Body of pancreas (tissue), 4 donors: ENCODE results near the gene PYURF. TPM values are rescaled to one million over a fixed set of nuclear protein-coding genes. Genes with fewer than 3 reads are reported as not detected.

ENCODE experiments used
- ATAC-seq: fragments of 150-250 bp; one replicate; pipeline ENCODE4 v1.9.1; 2016
- DNase-seq, 4 donors: peaks; one replicate each; pipeline ENCODE4 v3.0.0-alpha.2; 2019
- H3K27ac ChIP-seq, 4 donors: fragments of 200-600 bp; sonication (generic); 1 replicate in 3 of 4; 2 replicates in 1 of 4; pipeline versions ENCODE4 v1.5.1 to v1.6.1; 2016 to 2019; ENCODE audit warnings: mild to moderate bottlenecking in 1 of 4, mixed read lengths in 1 of 4, moderate library complexity in 1 of 4
- H3K27me3 ChIP-seq, 2 donors: fragments of 200-600 bp; sonication (generic); one replicate each; pipeline ENCODE4 v1.6.0; 2016; ENCODE audit warnings: mild to moderate bottlenecking in 1 of 2
- H3K36me3 ChIP-seq, 2 donors: fragments of 200-600 bp; sonication (generic); replicated peaks in 1 of 2; 2 replicates each; pipeline ENCODE4 v1.5.1; 2016; ENCODE audit warnings: low read depth in 2 of 2; ENCODE audit not compliant: insufficient read depth in 1 of 2
- H3K4me1 ChIP-seq: fragments of 200-600 bp; sonication (generic); one replicate; pipeline ENCODE4 v1.6.0; 2016
- H3K4me3 ChIP-seq, 2 donors: fragments of 200-600 bp; sonication (generic); 1 replicate in 1 of 2; 2 replicates in 1 of 2; pipeline ENCODE4 v1.5.1; 2016 to 2019
- H3K9me3 ChIP-seq, 3 donors: fragments of 200-600 bp; sonication (generic); 1 replicate in 2 of 3; 2 replicates in 1 of 3; pipeline ENCODE4 v1.5.1; 2016
- POLR2A ChIP-seq, 3 donors: fragments of 450-650 bp; IDR thresholded peaks; one replicate each; pipeline ENCODE4 v1.6.1; 2016; ENCODE audit warnings: antibody characterized with exemption in 3 of 3, mild to moderate bottlenecking in 2 of 3
- WGBS, 2 donors: methylation state at CpG; one replicate each; pipeline ENCODE4 v1.1.5; 2017; 5-methylcytosine and 5-hydroxymethylcytosine counted together
- intact Hi-C: fragments of 100-400 bp; cut with DNase I; formaldehyde crosslinking; loops from one replicate; pipeline ENCODE4 v1.15.1; 2023
- total RNA-seq, 2 donors: library from RNA; depleted of rRNA; stranded (reverse); fragments of >200 nt; gene quantifications; one replicate each; pipeline ENCODE4 v1.1.0, GENCODE V29; 2016
- TF ChIP-seq, protein P1 (sequence below), 7 experiments: fragments of 450-650 bp in 4 of 7; fragments of 200-600 bp in 3 of 7; sonication (generic) in 3 of 7; IDR thresholded peaks; one replicate each; pipeline ENCODE4 v1.5.1; 2016 to 2019; ENCODE audit warnings: antibody characterized with exemption in 7 of 7

PYURF gene
- total RNA-seq, 2 donors from 2014 or later = 56.4 to 79.4 TPM

DNA sequence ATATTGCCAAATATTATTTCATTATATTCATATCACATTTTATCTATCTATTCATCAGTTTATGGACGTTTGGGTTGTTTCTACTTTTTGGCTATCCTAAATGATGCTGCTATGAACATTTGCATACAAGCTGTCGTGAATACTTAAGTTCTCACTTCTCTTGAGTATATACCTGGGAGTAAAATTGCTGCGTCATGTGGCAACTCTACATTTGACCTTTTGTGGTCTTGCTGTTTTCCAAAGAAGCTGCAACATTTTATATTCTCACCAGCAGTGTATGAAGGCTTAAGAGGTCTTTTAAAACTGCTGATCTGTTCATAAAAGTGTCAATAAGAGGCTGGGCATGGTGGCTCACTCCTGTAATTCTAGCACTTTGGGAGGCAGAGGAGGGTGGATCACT lies 5.8 kb downstream of the PYURF start:
- H3K9me3 ChIP-seq = no peaks in the 10 kb centered on the region
- no peak for ATAC-seq
- intact Hi-C loops = loop anchor here (10.0 kb wide), 3 partner anchors 143 to 483 kb away; partner anchors contain the start of gene HERC6
- no peak overlapping the region for H3K4me3 ChIP-seq
- no peak for DNase-seq
- TF ChIP-seq, protein P1, sequence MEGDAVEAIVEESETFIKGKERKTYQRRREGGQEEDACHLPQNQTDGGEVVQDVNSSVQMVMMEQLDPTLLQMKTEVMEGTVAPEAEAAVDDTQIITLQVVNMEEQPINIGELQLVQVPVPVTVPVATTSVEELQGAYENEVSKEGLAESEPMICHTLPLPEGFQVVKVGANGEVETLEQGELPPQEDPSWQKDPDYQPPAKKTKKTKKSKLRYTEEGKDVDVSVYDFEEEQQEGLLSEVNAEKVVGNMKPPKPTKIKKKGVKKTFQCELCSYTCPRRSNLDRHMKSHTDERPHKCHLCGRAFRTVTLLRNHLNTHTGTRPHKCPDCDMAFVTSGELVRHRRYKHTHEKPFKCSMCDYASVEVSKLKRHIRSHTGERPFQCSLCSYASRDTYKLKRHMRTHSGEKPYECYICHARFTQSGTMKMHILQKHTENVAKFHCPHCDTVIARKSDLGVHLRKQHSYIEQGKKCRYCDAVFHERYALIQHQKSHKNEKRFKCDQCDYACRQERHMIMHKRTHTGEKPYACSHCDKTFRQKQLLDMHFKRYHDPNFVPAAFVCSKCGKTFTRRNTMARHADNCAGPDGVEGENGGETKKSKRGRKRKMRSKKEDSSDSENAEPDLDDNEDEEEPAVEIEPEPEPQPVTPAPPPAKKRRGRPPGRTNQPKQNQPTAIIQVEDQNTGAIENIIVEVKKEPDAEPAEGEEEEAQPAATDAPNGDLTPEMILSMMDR (IDR thresholded peaks at IDR 0.05) = no peak
- no peak for TF ChIP-seq POLR2A (IDR thresholded peaks at IDR 0.05)
- 68 to 74% methylated on average over 3 of the region's 3 CpGs for WGBS, 2 donors
- H3K27ac ChIP-seq = no peak overlapping the region
- no peaks in the 10 kb centered on the region for H3K36me3 ChIP-seq
- peaks cover 29% of the 10 kb centered on the region for H3K4me1 ChIP-seq
- no peaks in the 10 kb centered on the region for H3K27me3 ChIP-seq

DNA sequence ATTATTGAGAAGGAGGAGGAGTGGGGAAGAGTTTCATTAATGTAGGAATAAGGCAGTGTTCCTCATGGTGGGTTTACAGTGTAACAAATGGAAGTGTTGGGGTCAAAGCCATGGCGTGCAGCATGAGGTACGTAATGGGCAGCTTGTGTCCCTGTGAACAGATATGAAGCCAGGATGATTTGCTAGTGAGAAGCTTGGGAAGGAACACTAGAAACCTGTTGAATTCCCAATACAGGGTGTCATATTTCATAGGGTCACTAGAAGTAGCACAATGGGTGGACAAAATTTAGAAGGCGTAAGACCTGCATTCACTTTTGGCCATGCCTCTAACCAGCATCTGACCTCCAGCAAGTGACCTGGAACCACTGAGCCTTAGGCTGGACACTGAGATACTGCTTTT lies 6.8 kb downstream of the PYURF start:
- DNase-seq = no peak
- no peak for ATAC-seq
- no peak overlapping the region for H3K27ac ChIP-seq
- H3K4me3 ChIP-seq = no peak overlapping the region
- H3K27me3 ChIP-seq = no peaks in the 10 kb centered on the region
- WGBS, 2 donors = 76 to 86% methylated on average over 3 of the region's 3 CpGs
- no peaks in the 10 kb centered on the region for H3K36me3 ChIP-seq
- H3K4me1 ChIP-seq = peaks cover 18% of the 10 kb centered on the region
- no peaks in the 10 kb centered on the region for H3K9me3 ChIP-seq
- intact Hi-C loops = loop anchor here (10.0 kb wide), 3 partner anchors 142 to 482 kb away; partner anchors contain the start of gene HERC6
- TF ChIP-seq, protein P1 (IDR thresholded peaks at IDR 0.05) = no peak
- no peak for TF ChIP-seq POLR2A (IDR thresholded peaks at IDR 0.05)

DNA sequence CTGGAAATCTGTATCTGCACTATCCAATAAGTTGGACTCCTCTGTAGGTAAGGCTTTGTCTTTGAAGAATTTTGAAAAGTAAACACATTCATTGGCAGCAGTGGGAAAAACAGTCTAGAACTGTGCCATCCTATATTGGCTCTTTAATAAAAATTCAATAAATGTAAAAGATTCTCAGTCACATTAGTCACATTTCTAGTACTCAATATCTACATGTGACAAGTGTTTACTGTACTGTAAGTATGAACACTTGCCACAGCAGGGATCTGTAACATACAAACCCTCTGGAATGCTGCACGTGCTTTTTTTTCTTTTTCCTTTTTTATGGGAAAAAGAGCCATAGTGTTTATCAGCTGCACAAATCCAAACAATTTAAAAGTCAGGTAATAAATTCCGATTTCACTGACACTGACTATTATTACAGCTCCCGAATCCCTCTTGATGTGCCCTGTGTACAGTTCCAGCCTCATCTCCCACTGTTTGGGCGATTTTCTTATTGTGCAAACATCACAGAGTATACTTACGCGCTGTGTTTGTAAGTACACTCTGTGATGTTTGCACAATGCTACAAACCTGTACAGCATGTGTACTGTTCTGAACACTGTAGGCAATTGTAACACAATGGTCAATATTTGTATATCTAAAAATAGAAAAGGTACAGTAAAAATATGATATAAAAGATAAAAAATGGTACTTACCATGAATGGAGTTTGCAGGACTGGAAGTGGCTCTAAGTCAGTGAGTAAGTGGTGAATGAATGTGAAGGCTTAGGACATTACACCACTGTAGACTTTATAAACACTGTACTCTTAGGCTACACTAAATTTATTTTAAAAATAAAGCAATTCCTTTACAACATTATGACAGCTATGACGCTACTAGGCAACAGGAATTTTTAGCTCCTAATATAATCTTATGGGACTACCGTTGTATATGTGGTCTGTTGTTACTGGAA lies 8.7 kb downstream of the PYURF start:
- Histone ChIP-seq H3K9me3 (no peaks in the 10 kb centered on the region), H3K27ac (peak overlapping the region in 2 of 4 donors; percentile 1 to 22), H3K4me1 (peaks cover 13% of the 10 kb centered on the region), H3K27me3 (no peaks in the 10 kb centered on the region), H3K36me3 (no peaks in the 10 kb centered on the region), H3K4me3 (no peak overlapping the region)
- intact Hi-C loops = loop anchor here (5.0 to 10.0 kb wide), 4 partner anchors 140 to 480 kb away; partner anchors contain the start of gene HERC6
- DNase-seq = peak in 3 of 4 donors; percentile 23 to 53 (median 25)
- ATAC-seq = peak; percentile 90
- TF ChIP-seq, protein P1 (IDR thresholded peaks at IDR 0.05) = no peak
- no peak for TF ChIP-seq POLR2A (IDR thresholded peaks at IDR 0.05)
- 36 to 41% methylated on average over 8 of the region's 8 CpGs for WGBS, 2 donors

DNA sequence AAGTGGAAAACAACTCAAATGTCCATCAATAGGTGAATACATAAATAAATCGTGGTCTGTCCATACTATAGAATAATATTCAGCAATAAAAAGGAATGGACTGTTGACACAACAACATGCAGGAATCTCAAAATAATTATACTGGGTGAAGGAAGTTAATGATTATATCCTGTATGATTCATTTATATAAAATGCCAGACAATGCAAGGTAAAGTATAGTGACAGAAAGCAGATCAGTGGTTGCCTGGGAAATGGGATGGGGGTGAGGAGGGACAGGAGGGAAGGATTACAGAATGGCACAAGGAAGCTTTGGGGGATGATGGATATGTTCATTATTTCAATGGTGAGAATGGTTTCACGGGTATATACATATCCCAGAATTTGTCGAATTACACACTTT lies 12.3 kb downstream of the PYURF start:
- Histone ChIP-seq H3K9me3 (no peaks in the 10 kb centered on the region), H3K27me3 (no peaks in the 10 kb centered on the region), H3K4me3 (no peak overlapping the region), H3K4me1 (peaks cover 13% of the 10 kb centered on the region), H3K36me3 (no peaks in the 10 kb centered on the region), H3K27ac (no peak overlapping the region)
- DNase-seq = no peak
- ATAC-seq = no peak
- 74 to 83% methylated on average over 3 of the region's 3 CpGs for WGBS, 2 donors
- intact Hi-C loops = loop anchor here (5.0 to 10.0 kb wide), 4 partner anchors 136 to 476 kb away; partner anchors contain the start of gene HERC6
- TF ChIP-seq, protein P1 (IDR thresholded peaks at IDR 0.05) = no peak
- TF ChIP-seq POLR2A (IDR thresholded peaks at IDR 0.05) = no peak
